ENCODE data around the gene KDR. TPM values are rescaled to one million over a fixed set of nuclear protein-coding genes. Genes with fewer than 3 reads are reported as not detected.
A peak's percentile ranks its signal among the peaks of the same experiment; 100 is the strongest.

KDR gene
- total RNA-seq, 1 donor from 2014 or later = 49.1 TPM

GRCh38 chr4:55086578-55086977 is 38.8 kb downstream of the KDR start:
- H3K9me3 ChIP-seq (ENCODE audit: control insufficient read depth in 3 of 3, low read length in 3 of 3) = no peaks in the 10 kb centered on the region
- H3K4me3 ChIP-seq (ENCODE audit: low read length in 3 of 3) = no peak overlapping the region
- H3K27me3 ChIP-seq (ENCODE audit: control insufficient read depth in 3 of 3, insufficient read depth in 3 of 3, low read length in 3 of 3) = peaks cover 0 to 2% (median 0%) of the 10 kb centered on the region in 3 donors
- no peak overlapping the region for H3K27ac ChIP-seq (ENCODE audit: low read depth, low read length)
- peaks cover 0 to 4% (median 2%) of the 10 kb centered on the region in 3 donors for H3K4me1 ChIP-seq (ENCODE audit: control insufficient read depth in 3 of 3, insufficient read depth in 3 of 3, low read length in 3 of 3)
- H3K9ac ChIP-seq (ENCODE audit: low read depth in 1 of 3, low read length in 3 of 3) = no peak overlapping the region
- peaks cover 0 to 2% (median 0%) of the 10 kb centered on the region in 3 donors for H3K36me3 ChIP-seq (ENCODE audit: control insufficient read depth in 3 of 3, insufficient read depth in 3 of 3, low read length in 3 of 3)

- H3K36me3 ChIP-seq (ENCODE audit: control insufficient read depth in 3 of 3, insufficient read depth in 3 of 3, low read length in 3 of 3) = peaks cover 0 to 2% (median 0%) of the 10 kb centered on the region in 3 donors
- H3K4me1 ChIP-seq (ENCODE audit: control insufficient read depth in 3 of 3, insufficient read depth in 3 of 3, low read length in 3 of 3) = peaks cover 0 to 10% (median 6%) of the 10 kb centered on the region in 3 donors
- H3K27me3 ChIP-seq (ENCODE audit: control insufficient read depth in 3 of 3, insufficient read depth in 3 of 3, low read length in 3 of 3) = peaks cover 0 to 2% (median 0%) of the 10 kb centered on the region in 3 donors
- no peak overlapping the region for H3K9ac ChIP-seq (ENCODE audit: low read depth in 1 of 3, low read length in 3 of 3)
- no peak overlapping the region for H3K4me3 ChIP-seq (ENCODE audit: low read length in 3 of 3)
- H3K27ac ChIP-seq (ENCODE audit: low read depth, low read length) = no peak overlapping the region
- no peaks in the 10 kb centered on the region for H3K9me3 ChIP-seq (ENCODE audit: control insufficient read depth in 3 of 3, low read length in 3 of 3)
Observed at GRCh38 chr4:55083735-55084134, 41.7 kb downstream of the KDR start.

GRCh38 chr4:55082756-55083155 is 42.6 kb downstream of the KDR start:
- Histone ChIP-seq H3K4me3 (ENCODE audit: low read length in 3 of 3) (no peak overlapping the region), H3K27ac (ENCODE audit: low read depth, low read length) (no peak overlapping the region), H3K36me3 (ENCODE audit: control insufficient read depth in 3 of 3, insufficient read depth in 3 of 3, low read length in 3 of 3) (peaks cover 0 to 2% (median 0%) of the 10 kb centered on the region in 3 donors), H3K4me1 (ENCODE audit: control insufficient read depth in 3 of 3, insufficient read depth in 3 of 3, low read length in 3 of 3) (peaks cover 0 to 11% (median 4%) of the 10 kb centered on the region in 3 donors), H3K27me3 (ENCODE audit: control insufficient read depth in 3 of 3, insufficient read depth in 3 of 3, low read length in 3 of 3) (peaks cover 0 to 2% (median 0%) of the 10 kb centered on the region in 3 donors), H3K9me3 (ENCODE audit: control insufficient read depth in 3 of 3, low read length in 3 of 3) (no peaks in the 10 kb centered on the region), H3K9ac (ENCODE audit: low read depth in 1 of 3, low read length in 3 of 3) (no peak overlapping the region)

GRCh38 chr4:55080174-55080865 is 45.1 kb downstream of the KDR start:
- peaks cover 0 to 2% (median 0%) of the 10 kb centered on the region in 3 donors for H3K27me3 ChIP-seq (ENCODE audit: control insufficient read depth in 3 of 3, insufficient read depth in 3 of 3, low read length in 3 of 3)
- H3K9ac ChIP-seq (ENCODE audit: low read depth in 1 of 3, low read length in 3 of 3) = no peak overlapping the region
- H3K9me3 ChIP-seq (ENCODE audit: control insufficient read depth in 3 of 3, low read length in 3 of 3) = no peaks in the 10 kb centered on the region
- H3K4me3 ChIP-seq (ENCODE audit: low read length in 3 of 3) = no peak overlapping the region
- H3K27ac ChIP-seq (ENCODE audit: low read depth, low read length) = peak overlapping the region; percentile 43
- peaks cover 0 to 11% (median 4%) of the 10 kb centered on the region in 3 donors for H3K4me1 ChIP-seq (ENCODE audit: control insufficient read depth in 3 of 3, insufficient read depth in 3 of 3, low read length in 3 of 3)
- peaks cover 0 to 2% (median 0%) of the 10 kb centered on the region in 3 donors for H3K36me3 ChIP-seq (ENCODE audit: control insufficient read depth in 3 of 3, insufficient read depth in 3 of 3, low read length in 3 of 3)

GRCh38 chr4:55079451-55080173 is 45.8 kb downstream of the KDR start:
- peaks cover 0 to 11% (median 4%) of the 10 kb centered on the region in 3 donors for H3K4me1 ChIP-seq (ENCODE audit: control insufficient read depth in 3 of 3, insufficient read depth in 3 of 3, low read length in 3 of 3)
- H3K9ac ChIP-seq (ENCODE audit: low read depth in 1 of 3, low read length in 3 of 3) = no peak overlapping the region
- H3K27me3 ChIP-seq (ENCODE audit: control insufficient read depth in 3 of 3, insufficient read depth in 3 of 3, low read length in 3 of 3) = peaks cover 0 to under 1% (median 0%) of the 10 kb centered on the region in 3 donors
- no peak overlapping the region for H3K4me3 ChIP-seq (ENCODE audit: low read length in 3 of 3)
- peak overlapping the region; percentile 43 for H3K27ac ChIP-seq (ENCODE audit: low read depth, low read length)
- peaks cover 0 to 2% (median 0%) of the 10 kb centered on the region in 3 donors for H3K36me3 ChIP-seq (ENCODE audit: control insufficient read depth in 3 of 3, insufficient read depth in 3 of 3, low read length in 3 of 3)
- H3K9me3 ChIP-seq (ENCODE audit: control insufficient read depth in 3 of 3, low read length in 3 of 3) = no peaks in the 10 kb centered on the region

GRCh38 chr4:55078987-55079386 is 46.4 kb downstream of the KDR start:
- H3K4me3 ChIP-seq (ENCODE audit: low read length in 3 of 3) = no peak overlapping the region
- H3K27ac ChIP-seq (ENCODE audit: low read depth, low read length) = peak overlapping the region; percentile 43
- no peaks in the 10 kb centered on the region for H3K27me3 ChIP-seq (ENCODE audit: control insufficient read depth in 3 of 3, insufficient read depth in 3 of 3, low read length in 3 of 3)
- no peak overlapping the region for H3K9ac ChIP-seq (ENCODE audit: low read depth in 1 of 3, low read length in 3 of 3)
- peaks cover 0 to 11% (median 4%) of the 10 kb centered on the region in 3 donors for H3K4me1 ChIP-seq (ENCODE audit: control insufficient read depth in 3 of 3, insufficient read depth in 3 of 3, low read length in 3 of 3)
- H3K9me3 ChIP-seq (ENCODE audit: control insufficient read depth in 3 of 3, low read length in 3 of 3) = no peaks in the 10 kb centered on the region
- peaks cover 0 to 2% (median 0%) of the 10 kb centered on the region in 3 donors for H3K36me3 ChIP-seq (ENCODE audit: control insufficient read depth in 3 of 3, insufficient read depth in 3 of 3, low read length in 3 of 3)

- Histone ChIP-seq H3K27me3 (ENCODE audit: control insufficient read depth in 3 of 3, insufficient read depth in 3 of 3, low read length in 3 of 3) (no peaks in the 10 kb centered on the region), H3K4me3 (ENCODE audit: low read length in 3 of 3) (no peak overlapping the region), H3K9ac (ENCODE audit: low read depth in 1 of 3, low read length in 3 of 3) (no peak overlapping the region), H3K36me3 (ENCODE audit: control insufficient read depth in 3 of 3, insufficient read depth in 3 of 3, low read length in 3 of 3) (no peaks in the 10 kb centered on the region), H3K27ac (ENCODE audit: low read depth, low read length) (no peak overlapping the region), H3K4me1 (ENCODE audit: control insufficient read depth in 3 of 3, insufficient read depth in 3 of 3, low read length in 3 of 3) (peaks cover 0 to 9% (median 4%) of the 10 kb centered on the region in 3 donors), H3K9me3 (ENCODE audit: control insufficient read depth in 3 of 3, low read length in 3 of 3) (no peaks in the 10 kb centered on the region)
Observed at GRCh38 chr4:55077577-55077976, 47.8 kb downstream of the KDR start.

- Histone ChIP-seq H3K9me3 (ENCODE audit: control insufficient read depth in 3 of 3, low read length in 3 of 3) (no peaks in the 10 kb centered on the region), H3K4me3 (ENCODE audit: low read length in 3 of 3) (no peak overlapping the region), H3K27me3 (ENCODE audit: control insufficient read depth in 3 of 3, insufficient read depth in 3 of 3, low read length in 3 of 3) (no peaks in the 10 kb centered on the region), H3K36me3 (ENCODE audit: control insufficient read depth in 3 of 3, insufficient read depth in 3 of 3, low read length in 3 of 3) (no peaks in the 10 kb centered on the region), H3K4me1 (ENCODE audit: control insufficient read depth in 3 of 3, insufficient read depth in 3 of 3, low read length in 3 of 3) (peaks cover 0 to 9% (median 4%) of the 10 kb centered on the region in 3 donors), H3K27ac (ENCODE audit: low read depth, low read length) (no peak overlapping the region), H3K9ac (ENCODE audit: low read depth in 1 of 3, low read length in 3 of 3) (no peak overlapping the region)
Observed at GRCh38 chr4:55075823-55076716, 49.3 kb downstream of the KDR start.

GRCh38 chr4:55075376-55075775 is 50.0 kb downstream of the KDR start:
- H3K27me3 ChIP-seq (ENCODE audit: control insufficient read depth in 3 of 3, insufficient read depth in 3 of 3, low read length in 3 of 3) = no peaks in the 10 kb centered on the region
- no peak overlapping the region for H3K9ac ChIP-seq (ENCODE audit: low read depth in 1 of 3, low read length in 3 of 3)
- no peak overlapping the region for H3K27ac ChIP-seq (ENCODE audit: low read depth, low read length)
- no peaks in the 10 kb centered on the region for H3K9me3 ChIP-seq (ENCODE audit: control insufficient read depth in 3 of 3, low read length in 3 of 3)
- no peaks in the 10 kb centered on the region for H3K36me3 ChIP-seq (ENCODE audit: control insufficient read depth in 3 of 3, insufficient read depth in 3 of 3, low read length in 3 of 3)
- H3K4me3 ChIP-seq (ENCODE audit: low read length in 3 of 3) = no peak overlapping the region
- H3K4me1 ChIP-seq (ENCODE audit: control insufficient read depth in 3 of 3, insufficient read depth in 3 of 3, low read length in 3 of 3) = peaks cover 0 to 9% (median 4%) of the 10 kb centered on the region in 3 donors

Measured in skeletal muscle tissue (tissue), 4 donors.